ENCODE measurements around the gene WWC2. TPM values are rescaled to one million over a fixed set of nuclear protein-coding genes. Genes with fewer than 3 reads are reported as not detected.

WWC2 gene
- total RNA-seq, 1 experiment from 2014 or later: 27.7 TPM

GRCh38 chr4:183202523-183202922 is 103.5 kb downstream of the WWC2 start:
- no peak for DNase-seq (ENCODE audit: low spot score)

- no peak for DNase-seq (ENCODE audit: low spot score)
Observed at GRCh38 chr4:183204793-183205192, 105.7 kb downstream of the WWC2 start.

GRCh38 chr4:183205193-183205592 is 106.1 kb downstream of the WWC2 start:
- DNase-seq (ENCODE audit: low spot score): no peak

GRCh38 chr4:183205709-183206108 is 106.7 kb downstream of the WWC2 start:
- DNase-seq (ENCODE audit: low spot score): no peak

- no peak for DNase-seq (ENCODE audit: low spot score)
Observed at GRCh38 chr4:183211533-183211932, 112.5 kb downstream of the WWC2 start.

- DNase-seq (ENCODE audit: low spot score): no peak
Observed at GRCh38 chr4:183213996-183214395, 114.9 kb downstream of the WWC2 start.

- DNase-seq (ENCODE audit: low spot score): no peak
Observed at GRCh38 chr4:183214912-183215488, 115.9 kb downstream of the WWC2 start.

GRCh38 chr4:183220236-183220635 is 121.2 kb downstream of the WWC2 start:
- DNase-seq (ENCODE audit: low spot score): no peak

- DNase-seq (ENCODE audit: low spot score): no peak
Observed at GRCh38 chr4:183223053-183223452, 124.0 kb downstream of the WWC2 start.

- DNase-seq (ENCODE audit: low spot score): peak; percentile 46
Observed at GRCh38 chr4:183229397-183229796, 130.3 kb downstream of the WWC2 start.

- no peak for DNase-seq (ENCODE audit: low spot score)
Observed at GRCh38 chr4:183240581-183241321, 141.7 kb downstream of the WWC2 start.

- DNase-seq (ENCODE audit: low spot score): peak; percentile 62
Observed at GRCh38 chr4:183241322-183241640, 142.2 kb downstream of the WWC2 start.

GRCh38 chr4:183241721-183242151 is 142.7 kb downstream of the WWC2 start:
- no peak for DNase-seq (ENCODE audit: low spot score)

GRCh38 chr4:183242291-183242690 is 143.2 kb downstream of the WWC2 start:
- DNase-seq (ENCODE audit: low spot score): no peak

- no peak for DNase-seq (ENCODE audit: low spot score)
Observed at GRCh38 chr4:183244019-183244418, 145.0 kb downstream of the WWC2 start.

GRCh38 chr4:183244506-183244905 is 145.4 kb downstream of the WWC2 start:
- DNase-seq (ENCODE audit: low spot score): no peak

- DNase-seq (ENCODE audit: low spot score): no peak
Observed at GRCh38 chr4:183248201-183248600, 149.1 kb downstream of the WWC2 start.

- DNase-seq (ENCODE audit: low spot score): peak; percentile 34
Observed at GRCh38 chr4:183249854-183250253, 150.8 kb downstream of the WWC2 start.

- DNase-seq (ENCODE audit: low spot score): no peak
Observed at GRCh38 chr4:183250831-183251230, 151.8 kb downstream of the WWC2 start.

- no peak for DNase-seq (ENCODE audit: low spot score)
Observed at GRCh38 chr4:183252959-183253358, 153.9 kb downstream of the WWC2 start.

GRCh38 chr4:183253451-183253850 is 154.4 kb downstream of the WWC2 start:
- DNase-seq (ENCODE audit: low spot score): no peak

- peak; percentile 14 for DNase-seq (ENCODE audit: low spot score)
Observed at GRCh38 chr4:183254162-183254561, 155.1 kb downstream of the WWC2 start.

- no peak for DNase-seq (ENCODE audit: low spot score)
Observed at GRCh38 chr4:183255487-183255886, 156.4 kb downstream of the WWC2 start.

GRCh38 chr4:183256343-183256742 is 157.3 kb downstream of the WWC2 start:
- DNase-seq (ENCODE audit: low spot score): no peak

Measured in A172 (cell line).